ENCODE data around the gene ERG.

The ERG gene

DNA sequence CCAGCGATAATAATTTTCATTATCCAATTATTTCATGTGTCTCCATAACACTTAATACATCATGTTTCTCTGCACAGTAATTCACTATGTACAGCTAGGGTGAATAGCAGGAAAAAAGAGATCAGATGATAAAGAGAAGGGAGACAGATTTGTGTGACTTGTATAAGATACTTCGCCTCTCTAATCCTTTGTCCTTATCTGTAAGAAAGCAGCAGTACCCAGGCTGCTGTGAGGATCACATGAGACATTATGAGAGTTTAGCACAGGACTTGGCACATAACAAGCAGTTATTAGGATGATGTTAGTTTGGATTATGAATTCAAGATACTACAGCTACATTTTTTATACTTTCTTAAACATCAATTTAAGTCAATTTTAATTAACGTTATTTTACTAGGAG lies 6.3 kb downstream of the ERG start:
- no peaks in the 10 kb centered on the region for H3K27me3 ChIP-seq (ENCODE audit: insufficient read depth, poor library complexity, severe bottlenecking)
- no peak overlapping the region for H3K4me3 ChIP-seq (ENCODE audit: severe bottlenecking)
- H3K9me3 ChIP-seq (ENCODE audit: severe bottlenecking): no peaks in the 10 kb centered on the region
- DNase-seq (ENCODE audit: low spot score) (no peak), ATAC-seq (ENCODE audit: low read depth) (no peak)
- TF ChIP-seq, protein P1, sequence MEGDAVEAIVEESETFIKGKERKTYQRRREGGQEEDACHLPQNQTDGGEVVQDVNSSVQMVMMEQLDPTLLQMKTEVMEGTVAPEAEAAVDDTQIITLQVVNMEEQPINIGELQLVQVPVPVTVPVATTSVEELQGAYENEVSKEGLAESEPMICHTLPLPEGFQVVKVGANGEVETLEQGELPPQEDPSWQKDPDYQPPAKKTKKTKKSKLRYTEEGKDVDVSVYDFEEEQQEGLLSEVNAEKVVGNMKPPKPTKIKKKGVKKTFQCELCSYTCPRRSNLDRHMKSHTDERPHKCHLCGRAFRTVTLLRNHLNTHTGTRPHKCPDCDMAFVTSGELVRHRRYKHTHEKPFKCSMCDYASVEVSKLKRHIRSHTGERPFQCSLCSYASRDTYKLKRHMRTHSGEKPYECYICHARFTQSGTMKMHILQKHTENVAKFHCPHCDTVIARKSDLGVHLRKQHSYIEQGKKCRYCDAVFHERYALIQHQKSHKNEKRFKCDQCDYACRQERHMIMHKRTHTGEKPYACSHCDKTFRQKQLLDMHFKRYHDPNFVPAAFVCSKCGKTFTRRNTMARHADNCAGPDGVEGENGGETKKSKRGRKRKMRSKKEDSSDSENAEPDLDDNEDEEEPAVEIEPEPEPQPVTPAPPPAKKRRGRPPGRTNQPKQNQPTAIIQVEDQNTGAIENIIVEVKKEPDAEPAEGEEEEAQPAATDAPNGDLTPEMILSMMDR (IDR thresholded peaks at IDR 0.05; ENCODE audit: poor library complexity, severe bottlenecking): no peak
- H3K36me3 ChIP-seq (ENCODE audit: low read depth): no peaks in the 10 kb centered on the region
- H3K4me1 ChIP-seq (ENCODE audit: insufficient read depth, poor library complexity, severe bottlenecking): peaks cover 26% of the 10 kb centered on the region
- no peak overlapping the region for H3K27ac ChIP-seq (ENCODE audit: poor library complexity, severe bottlenecking)

- H3K36me3 ChIP-seq (ENCODE audit: low read depth): no peaks in the 10 kb centered on the region
- H3K9me3 ChIP-seq (ENCODE audit: severe bottlenecking): no peaks in the 10 kb centered on the region
- TF ChIP-seq, protein P1 (IDR thresholded peaks at IDR 0.05; ENCODE audit: poor library complexity, severe bottlenecking): no peak
- H3K4me3 ChIP-seq (ENCODE audit: severe bottlenecking): no peak overlapping the region
- ATAC-seq (ENCODE audit: low read depth) (no peak), DNase-seq (ENCODE audit: low spot score) (no peak)
- no peaks in the 10 kb centered on the region for H3K27me3 ChIP-seq (ENCODE audit: insufficient read depth, poor library complexity, severe bottlenecking)
- no peak overlapping the region for H3K27ac ChIP-seq (ENCODE audit: poor library complexity, severe bottlenecking)
- peaks cover 31% of the 10 kb centered on the region for H3K4me1 ChIP-seq (ENCODE audit: insufficient read depth, poor library complexity, severe bottlenecking)
Measured at GRCh38 chr21:38491536-38491935, 6.7 kb downstream of the ERG start.

GRCh38 chr21:38490411-38491020 lies 7.8 kb downstream of the ERG start:
- H3K27me3 ChIP-seq (ENCODE audit: insufficient read depth, poor library complexity, severe bottlenecking): no peaks in the 10 kb centered on the region
- H3K4me1 ChIP-seq (ENCODE audit: insufficient read depth, poor library complexity, severe bottlenecking): peaks cover 40% of the 10 kb centered on the region
- no peak overlapping the region for H3K27ac ChIP-seq (ENCODE audit: poor library complexity, severe bottlenecking)
- H3K9me3 ChIP-seq (ENCODE audit: severe bottlenecking): no peaks in the 10 kb centered on the region
- no peak for DNase-seq (ENCODE audit: low spot score)
- TF ChIP-seq, protein P1 (IDR thresholded peaks at IDR 0.05; ENCODE audit: poor library complexity, severe bottlenecking): no peak
- no peak for ATAC-seq (ENCODE audit: low read depth)
- H3K4me3 ChIP-seq (ENCODE audit: severe bottlenecking): no peak overlapping the region
- no peaks in the 10 kb centered on the region for H3K36me3 ChIP-seq (ENCODE audit: low read depth)

DNA sequence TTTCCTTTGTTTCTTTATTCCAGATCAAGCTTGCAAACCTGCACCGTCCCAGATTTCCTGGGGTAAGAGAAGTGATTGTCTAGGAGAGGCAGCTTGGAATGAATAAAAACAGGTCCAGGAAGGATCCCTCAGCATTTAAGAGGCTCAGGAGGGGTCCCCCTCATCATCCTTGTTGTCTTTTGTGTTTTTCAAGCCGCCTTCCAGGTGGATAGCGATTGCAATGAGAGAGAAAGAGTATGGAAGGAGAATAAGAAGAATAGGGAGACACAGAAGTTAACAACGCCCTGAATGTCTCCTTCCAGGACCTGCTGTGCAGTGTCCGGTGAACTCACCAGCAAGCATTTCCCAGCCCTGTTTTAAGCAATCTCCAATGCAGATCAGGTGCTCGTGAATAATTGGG lies 8.5 kb downstream of the ERG start:
- ATAC-seq (ENCODE audit: low read depth): no peak
- Histone ChIP-seq H3K27ac (ENCODE audit: poor library complexity, severe bottlenecking) (peak overlapping the region; percentile 89), H3K9me3 (ENCODE audit: severe bottlenecking) (no peaks in the 10 kb centered on the region), H3K4me3 (ENCODE audit: severe bottlenecking) (no peak overlapping the region), H3K36me3 (ENCODE audit: low read depth) (no peaks in the 10 kb centered on the region), H3K27me3 (ENCODE audit: insufficient read depth, poor library complexity, severe bottlenecking) (no peaks in the 10 kb centered on the region), H3K4me1 (ENCODE audit: insufficient read depth, poor library complexity, severe bottlenecking) (peaks cover 40% of the 10 kb centered on the region)
- no peak for DNase-seq (ENCODE audit: low spot score)
- TF ChIP-seq, protein P1 (IDR thresholded peaks at IDR 0.05; ENCODE audit: poor library complexity, severe bottlenecking): no peak

- no peak overlapping the region for H3K4me3 ChIP-seq (ENCODE audit: severe bottlenecking)
- H3K27ac ChIP-seq (ENCODE audit: poor library complexity, severe bottlenecking): peak overlapping the region; percentile 89
- ATAC-seq (ENCODE audit: low read depth) (no peak), DNase-seq (ENCODE audit: low spot score) (no peak)
- H3K27me3 ChIP-seq (ENCODE audit: insufficient read depth, poor library complexity, severe bottlenecking): no peaks in the 10 kb centered on the region
- TF ChIP-seq, protein P1 (IDR thresholded peaks at IDR 0.05; ENCODE audit: poor library complexity, severe bottlenecking): no peak
- H3K36me3 ChIP-seq (ENCODE audit: low read depth): no peaks in the 10 kb centered on the region
- H3K9me3 ChIP-seq (ENCODE audit: severe bottlenecking): no peaks in the 10 kb centered on the region
- H3K4me1 ChIP-seq (ENCODE audit: insufficient read depth, poor library complexity, severe bottlenecking): peaks cover 44% of the 10 kb centered on the region
Measured at GRCh38 chr21:38489271-38489652, 9.0 kb downstream of the ERG start.

Data from RWPE2 (cell line).